ENCODE measurements around the gene GRIN2D.

- TF ChIP-seq CTCF (IDR thresholded peaks at IDR 0.05) (no peak), ZFX (IDR thresholded peaks at IDR 0.05; ENCODE audit: borderline replicate concordance) (no peak)
Measured at GRCh38 chr19:48436586-48436985, 43.1 kb downstream of the GRIN2D start.

All from 22Rv1 (cell line).